Mesendoderm (in vitro differentiated cells): ENCODE data around the gene AKAP13.

ENCODE experiments used
- DNase-seq: peaks from one replicate; pipeline ENCODE4 v3.0.0; 2013
- H2AK5ac ChIP-seq: 2 replicates; pipeline ENCODE4 v1.6.1; 2013; ENCODE audit warnings: low read length, inconsistent platforms
- H2BK120ac ChIP-seq: 2 replicates; pipeline ENCODE4 v1.6.1; 2013; ENCODE audit warnings: low read depth, mild to moderate bottlenecking, low read length, moderate library complexity, mixed read lengths
- H2BK15ac ChIP-seq: replicated peaks from 2 replicates; pipeline ENCODE4 v1.6.1; 2013; ENCODE audit warnings: low read depth, mild to moderate bottlenecking, moderate library complexity
- H2BK5ac ChIP-seq: 2 replicates; pipeline ENCODE4 v1.6.1; 2013; ENCODE audit warnings: low read length, inconsistent platforms
- H3K18ac ChIP-seq: 2 replicates; pipeline ENCODE4 v1.6.1; 2013; ENCODE audit warnings: mild to moderate bottlenecking, low read length, mixed read lengths
- H3K23ac ChIP-seq: one replicate; pipeline ENCODE4 v1.6.1; 2013; ENCODE audit warnings: low read length
- H3K27ac ChIP-seq: 2 replicates; pipeline ENCODE4 v1.5.1; 2013; ENCODE audit warnings: low read depth, mild to moderate bottlenecking, inconsistent platforms, low read length, moderate library complexity
- H3K27me3 ChIP-seq: 2 replicates; pipeline ENCODE4 v1.6.1; 2013; ENCODE audit warnings: low read length, control low read depth, mild to moderate bottlenecking, inconsistent platforms; ENCODE audit not compliant: insufficient read depth, poor library complexity
- H3K36me3 ChIP-seq: 2 replicates; pipeline ENCODE4 v1.6.1; 2013; ENCODE audit warnings: low read length, inconsistent platforms; ENCODE audit not compliant: control insufficient read depth, insufficient read depth
- H3K4ac ChIP-seq: one replicate; pipeline ENCODE4 v1.6.1; 2013; ENCODE audit warnings: low read depth, mild to moderate bottlenecking, low read length, moderate library complexity
- H3K4me1 ChIP-seq: 2 replicates; pipeline ENCODE4 v1.6.1; 2013; ENCODE audit warnings: low read depth, low read length, inconsistent platforms; ENCODE audit not compliant: control insufficient read depth
- H3K4me2 ChIP-seq: 2 replicates; pipeline ENCODE4 v1.6.1; 2013; ENCODE audit warnings: low read length
- H3K4me3 ChIP-seq: 2 replicates; pipeline ENCODE4 v1.5.1; 2013; ENCODE audit warnings: mild to moderate bottlenecking, low read length
- H3K56ac ChIP-seq: one replicate; pipeline ENCODE4 v1.6.1; 2013; ENCODE audit warnings: low read length
- H3K79me1 ChIP-seq: 2 replicates; pipeline ENCODE4 v1.6.1; 2013; ENCODE audit warnings: low read length, inconsistent platforms
- H3K79me2 ChIP-seq: 2 replicates; pipeline ENCODE4 v1.6.1; 2013; ENCODE audit warnings: mild to moderate bottlenecking, low read length; ENCODE audit not compliant: control insufficient read depth, insufficient read depth
- H3K9ac ChIP-seq: 2 replicates; pipeline ENCODE4 v1.6.1; 2013; ENCODE audit warnings: low read length, inconsistent platforms
- H4K5ac ChIP-seq: one replicate; pipeline ENCODE4 v1.6.1; 2013; ENCODE audit warnings: low read length
- H4K8ac ChIP-seq: one replicate; pipeline ENCODE4 v1.6.1; 2013; ENCODE audit warnings: low read depth, mild to moderate bottlenecking, control low read depth, low read length, moderate library complexity
- WGBS: extraction: QIAGEN DNeasy Blood & Tissue Kit; methylation state at CpG from one replicate; pipeline ENCODE4 v1.1.7; 2013; ENCODE audit warnings: low lambda C conversion rate, missing lambda C conversion rate; ENCODE audit not compliant: insufficient coverage; ENCODE audit errors: extremely low coverage; 5-methylcytosine and 5-hydroxymethylcytosine counted together

The AKAP13 gene

DNA sequence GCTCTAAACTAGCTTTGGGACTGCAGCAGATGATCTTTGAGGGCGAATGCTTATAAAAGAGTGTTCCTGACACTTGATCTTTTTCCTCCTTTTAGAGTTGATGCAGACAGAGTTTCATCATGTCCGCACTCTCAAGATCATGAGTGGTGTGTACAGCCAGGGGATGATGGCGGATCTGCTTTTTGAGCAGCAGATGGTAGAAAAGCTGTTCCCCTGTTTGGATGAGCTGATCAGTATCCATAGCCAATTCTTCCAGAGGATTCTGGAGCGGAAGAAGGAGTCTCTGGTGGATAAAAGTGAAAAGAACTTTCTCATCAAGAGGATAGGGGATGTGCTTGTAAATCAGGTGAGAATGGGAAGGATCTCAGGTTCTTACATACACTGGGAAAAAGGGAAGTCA, 338.6 kb downstream of the AKAP13 start:
- H3K4me3 ChIP-seq = no peak overlapping the region
- no peak for DNase-seq
- no peak overlapping the region for H3K23ac ChIP-seq
- no peak overlapping the region for H4K5ac ChIP-seq
- no CpG with 5 or more reads among the region's 4 CpGs for WGBS
- no peaks in the 10 kb centered on the region for H3K79me2 ChIP-seq
- no peak overlapping the region for H2BK5ac ChIP-seq
- H3K9ac ChIP-seq = no peak overlapping the region
- H2BK120ac ChIP-seq = no peak overlapping the region
- H4K8ac ChIP-seq = no peak overlapping the region
- no peak overlapping the region for H2AK5ac ChIP-seq
- no peaks in the 10 kb centered on the region for H3K27me3 ChIP-seq
- no peak overlapping the region for H3K27ac ChIP-seq
- H2BK15ac ChIP-seq = no peak overlapping the region
- H3K4me2 ChIP-seq = no peak overlapping the region
- peaks cover 7% of the 10 kb centered on the region for H3K36me3 ChIP-seq
- no peak overlapping the region for H3K18ac ChIP-seq
- no peaks in the 10 kb centered on the region for H3K4me1 ChIP-seq
- no peaks in the 10 kb centered on the region for H3K79me1 ChIP-seq
- no peak overlapping the region for H3K4ac ChIP-seq
- no peak overlapping the region for H3K56ac ChIP-seq

DNA sequence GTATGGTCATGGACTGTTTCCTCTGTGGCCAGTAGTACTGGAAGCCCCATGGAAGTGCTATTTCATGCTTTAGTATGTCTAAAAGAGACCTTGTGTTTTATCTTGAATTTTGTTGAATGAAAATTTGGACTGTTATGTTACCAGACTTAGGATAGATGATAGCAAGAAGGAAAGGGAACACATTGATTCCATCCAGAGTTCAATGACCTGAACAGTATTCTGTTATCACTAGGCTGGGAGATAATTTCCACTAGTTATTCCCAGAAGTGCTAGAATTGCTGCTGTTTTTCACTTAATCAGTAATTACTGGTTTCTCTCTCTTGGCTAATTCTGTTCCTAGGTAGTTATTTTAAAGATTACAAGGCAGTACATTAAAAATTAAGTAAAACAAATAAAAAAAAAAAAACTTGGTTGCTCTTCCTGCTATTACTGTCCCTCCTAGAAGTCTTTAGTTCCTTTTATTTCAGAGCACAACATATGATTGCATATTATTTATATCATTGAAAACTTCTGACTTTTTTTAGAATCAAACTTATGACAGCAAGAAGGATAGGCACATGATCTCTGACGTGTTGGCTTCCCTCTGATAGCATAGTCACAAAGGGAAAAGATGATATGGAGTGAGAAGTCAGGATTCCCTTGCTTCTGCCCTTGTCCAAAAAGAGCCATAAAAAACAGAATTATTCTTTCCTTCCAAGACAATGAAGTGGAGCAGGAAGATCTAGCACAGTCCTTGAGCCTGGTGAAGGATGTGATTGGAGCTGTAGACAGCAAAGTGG, 342.2 kb downstream of the AKAP13 start:
- Histone ChIP-seq H2BK5ac (no peak overlapping the region), H3K79me2 (no peaks in the 10 kb centered on the region), H3K4me1 (no peaks in the 10 kb centered on the region), H2BK120ac (no peak overlapping the region), H3K56ac (no peak overlapping the region), H3K9ac (no peak overlapping the region), H3K4me2 (no peak overlapping the region), H3K79me1 (no peaks in the 10 kb centered on the region), H2BK15ac (no peak overlapping the region), H3K4ac (no peak overlapping the region), H3K27me3 (no peaks in the 10 kb centered on the region), H3K23ac (no peak overlapping the region), H3K18ac (no peak overlapping the region), H4K8ac (no peak overlapping the region), H3K27ac (no peak overlapping the region), H2AK5ac (no peak overlapping the region), H3K4me3 (no peak overlapping the region), H3K36me3 (peaks cover 8% of the 10 kb centered on the region), H4K5ac (no peak overlapping the region)
- DNase-seq = no peak
- no CpG with 5 or more reads among the region's 1 CpG for WGBS

GRCh38 chr15:85723960-85724945, 343.9 kb downstream of the AKAP13 start:
- no peaks in the 10 kb centered on the region for H3K27me3 ChIP-seq
- no peaks in the 10 kb centered on the region for H3K79me1 ChIP-seq
- H3K4me3 ChIP-seq = no peak overlapping the region
- no peak overlapping the region for H3K4ac ChIP-seq
- H3K18ac ChIP-seq = no peak overlapping the region
- no peak overlapping the region for H3K4me2 ChIP-seq
- H2AK5ac ChIP-seq = no peak overlapping the region
- no peaks in the 10 kb centered on the region for H3K79me2 ChIP-seq
- no peak overlapping the region for H3K23ac ChIP-seq
- no CpG with 5 or more reads among the region's 10 CpGs for WGBS
- H3K27ac ChIP-seq = no peak overlapping the region
- H3K9ac ChIP-seq = no peak overlapping the region
- no peak overlapping the region for H4K5ac ChIP-seq
- H3K36me3 ChIP-seq = peaks cover 6% of the 10 kb centered on the region
- no peak overlapping the region for H2BK120ac ChIP-seq
- no peaks in the 10 kb centered on the region for H3K4me1 ChIP-seq
- no peak overlapping the region for H2BK5ac ChIP-seq
- H4K8ac ChIP-seq = no peak overlapping the region
- DNase-seq = no peak
- no peak overlapping the region for H3K56ac ChIP-seq
- no peak overlapping the region for H2BK15ac ChIP-seq

DNA sequence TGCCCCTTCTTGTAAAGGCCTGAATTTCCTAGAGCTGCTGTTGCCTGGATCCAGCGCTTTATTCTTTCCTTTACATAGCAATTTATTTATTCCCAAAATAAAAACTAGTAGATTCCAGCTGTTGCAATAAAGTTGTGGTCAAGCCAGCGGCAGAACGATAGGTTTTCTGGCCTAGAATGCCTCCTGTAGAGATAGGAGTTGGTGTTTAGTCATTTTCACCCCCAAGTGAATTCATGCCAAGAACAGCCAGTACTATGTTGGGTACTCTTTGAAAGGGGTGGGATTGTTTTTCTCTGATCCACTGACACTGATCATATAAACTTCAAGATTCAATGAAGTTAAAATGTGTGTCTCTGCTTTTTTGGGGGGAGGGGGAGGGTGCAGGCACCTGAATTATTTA, 344.6 kb downstream of the AKAP13 start:
- Histone ChIP-seq H3K18ac (no peak overlapping the region), H4K8ac (no peak overlapping the region), H3K79me1 (no peaks in the 10 kb centered on the region), H3K27ac (no peak overlapping the region), H3K4me1 (no peaks in the 10 kb centered on the region), H2BK15ac (no peak overlapping the region), H3K4me2 (no peak overlapping the region), H3K4me3 (no peak overlapping the region), H3K56ac (no peak overlapping the region), H2BK120ac (no peak overlapping the region), H2AK5ac (no peak overlapping the region), H3K79me2 (no peaks in the 10 kb centered on the region), H4K5ac (no peak overlapping the region), H2BK5ac (no peak overlapping the region), H3K4ac (no peak overlapping the region), H3K27me3 (no peaks in the 10 kb centered on the region), H3K36me3 (peaks cover 6% of the 10 kb centered on the region), H3K23ac (no peak overlapping the region), H3K9ac (no peak overlapping the region)
- WGBS = no CpG with 5 or more reads among the region's 3 CpGs
- no peak for DNase-seq

DNA sequence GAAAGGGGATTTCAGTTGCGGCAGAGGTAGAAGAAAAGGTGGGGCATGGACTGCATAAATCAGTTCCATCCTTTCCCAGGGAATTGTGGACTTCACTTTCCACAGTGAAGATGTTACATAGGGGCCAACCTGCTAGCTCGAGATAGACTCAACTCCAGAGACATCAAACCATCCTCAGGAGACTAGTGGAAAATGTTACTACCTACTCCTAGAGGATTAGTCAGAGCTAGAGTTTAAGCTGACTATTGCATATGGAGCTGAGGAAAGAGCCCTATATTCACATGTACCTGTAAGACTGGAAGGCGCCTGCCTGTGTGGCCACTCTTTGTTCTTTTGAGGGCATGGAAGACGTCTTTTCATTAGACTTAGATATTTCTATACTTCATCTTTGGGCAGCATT, 345.2 kb downstream of the AKAP13 start:
- no peak overlapping the region for H3K18ac ChIP-seq
- no peak overlapping the region for H3K23ac ChIP-seq
- no peak overlapping the region for H2BK15ac ChIP-seq
- no peaks in the 10 kb centered on the region for H3K79me1 ChIP-seq
- H3K4me2 ChIP-seq = no peak overlapping the region
- no peak overlapping the region for H4K8ac ChIP-seq
- no peak overlapping the region for H3K9ac ChIP-seq
- no peaks in the 10 kb centered on the region for H3K79me2 ChIP-seq
- H2BK120ac ChIP-seq = no peak overlapping the region
- no peaks in the 10 kb centered on the region for H3K4me1 ChIP-seq
- no peak overlapping the region for H3K4me3 ChIP-seq
- peaks cover 6% of the 10 kb centered on the region for H3K36me3 ChIP-seq
- no peak overlapping the region for H4K5ac ChIP-seq
- no peak overlapping the region for H2BK5ac ChIP-seq
- H3K27me3 ChIP-seq = no peaks in the 10 kb centered on the region
- no CpG with 5 or more reads among the region's 4 CpGs for WGBS
- H3K56ac ChIP-seq = no peak overlapping the region
- no peak for DNase-seq
- no peak overlapping the region for H2AK5ac ChIP-seq
- H3K27ac ChIP-seq = no peak overlapping the region
- no peak overlapping the region for H3K4ac ChIP-seq
